GM18499 (cell line): ENCODE measurements around the gene TLL2.

ENCODE experiments used
- ATAC-seq: cut with Tn5 transposase; IDR thresholded peaks from one replicate; pipeline ENCODE4 v1.9.1; 2021; ENCODE audit warnings: moderate number of reproducible peaks; ENCODE audit not compliant: insufficient read depth, unreplicated experiment

Gene TLL2

GRCh38 chr10:96338279-96338925 lies 175.3 kb downstream of the TLL2 start:
- ATAC-seq, result no peak

DNA sequence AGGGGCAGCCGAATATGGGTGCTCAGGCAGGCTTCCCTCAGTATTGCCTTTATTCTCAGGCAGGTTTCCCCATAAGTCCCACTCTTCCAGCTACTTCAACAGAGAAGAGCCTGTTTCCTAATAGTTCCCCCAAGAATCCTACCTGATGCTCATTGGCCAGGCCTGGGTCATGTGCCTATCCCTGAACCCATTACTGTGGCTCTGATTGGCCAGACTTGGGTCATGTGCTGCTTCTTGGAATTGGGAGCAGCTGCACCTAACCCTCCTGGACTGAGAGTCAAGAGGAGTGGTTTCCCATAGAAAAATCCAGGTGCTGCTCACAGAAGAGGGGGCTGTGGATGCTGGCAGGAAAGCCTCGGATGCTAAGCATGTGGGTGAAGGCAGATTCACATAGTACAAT lies 176.6 kb downstream of the TLL2 start:
- ATAC-seq, result no peak

GRCh38 chr10:96334616-96335526 lies 178.9 kb downstream of the TLL2 start:
- ATAC-seq, result no peak

- ATAC-seq, result no peak
Observed at GRCh38 chr10:96333101-96333500, 180.6 kb downstream of the TLL2 start.

DNA sequence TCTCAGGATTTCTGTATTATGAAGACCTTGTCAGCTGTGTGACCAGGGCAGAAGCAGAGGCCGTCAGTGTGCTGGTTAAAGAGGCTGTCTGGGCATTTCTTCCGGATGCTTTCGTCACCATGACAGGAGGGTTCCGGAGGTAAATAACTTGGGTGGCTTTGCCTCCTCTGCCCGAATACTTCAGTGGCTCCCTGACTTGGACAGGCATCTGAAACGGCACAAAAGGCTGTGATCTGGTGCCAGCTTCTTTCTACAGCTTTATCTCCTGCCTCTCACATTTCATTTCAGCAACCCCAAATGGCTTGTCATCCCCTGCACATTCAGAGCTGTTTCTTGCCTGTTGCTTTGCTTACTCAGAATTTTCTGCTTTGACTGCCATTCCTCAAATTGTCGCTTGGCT lies 186.3 kb downstream of the TLL2 start:
- ATAC-seq, result no peak

- peak; percentile 93 for ATAC-seq
Observed at GRCh38 chr10:96325719-96326373, 187.9 kb downstream of the TLL2 start.

GRCh38 chr10:96324447-96324846 lies 189.3 kb downstream of the TLL2 start:
- no peak for ATAC-seq

DNA sequence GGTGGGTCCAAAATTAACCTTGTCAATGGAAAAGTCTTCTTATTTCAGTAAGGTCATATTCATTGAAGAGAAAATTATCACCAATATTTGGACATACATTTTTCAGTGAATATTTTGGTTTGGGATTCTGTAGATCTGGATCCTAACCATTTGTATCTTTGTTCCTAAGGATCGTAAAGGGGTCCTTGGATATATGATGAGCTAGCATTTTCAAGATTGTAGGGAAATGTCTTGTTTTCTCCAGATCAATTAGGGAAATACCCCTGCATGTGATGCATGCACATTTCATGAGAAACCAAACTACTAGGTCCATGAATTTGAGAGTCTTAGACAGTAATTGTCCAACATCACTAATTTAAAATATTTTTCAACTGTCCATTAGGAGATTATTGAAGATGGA lies 191.5 kb downstream of the TLL2 start:
- ATAC-seq, result no peak

GRCh38 chr10:96321822-96322221 lies 191.9 kb downstream of the TLL2 start:
- no peak for ATAC-seq

DNA sequence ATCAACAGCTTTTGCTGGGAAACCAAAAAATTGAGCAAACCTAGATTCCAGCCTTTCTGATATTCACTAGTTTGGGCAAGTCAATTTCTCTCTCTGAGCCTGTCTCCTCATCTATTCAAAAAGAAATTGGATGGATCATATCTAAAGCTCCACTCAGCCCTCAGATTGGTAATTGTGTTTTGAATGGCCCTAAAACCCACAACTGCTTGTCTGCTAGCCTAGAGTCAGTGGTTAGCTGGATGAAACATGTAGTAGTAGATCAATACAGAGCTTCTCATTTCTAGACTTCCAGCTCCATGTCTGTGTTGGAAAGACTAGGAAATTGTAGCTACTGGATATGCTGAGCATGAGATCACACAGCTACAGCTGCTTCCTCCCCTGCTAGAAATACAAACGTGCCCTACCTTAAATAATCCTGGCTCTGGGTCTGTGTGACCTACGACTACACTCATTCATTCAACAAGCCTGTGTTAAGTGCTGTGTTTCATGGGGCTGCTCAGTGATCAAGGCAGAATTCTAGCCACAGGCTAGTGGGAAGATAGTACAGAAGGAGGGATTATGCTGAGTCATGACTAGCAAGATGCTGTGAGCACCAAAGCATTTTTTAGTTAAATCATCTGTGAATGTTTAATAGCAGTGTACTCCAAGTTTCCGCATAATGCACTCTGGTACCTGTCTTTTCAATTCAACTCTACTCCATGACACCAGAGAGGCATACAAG lies 193.8 kb downstream of the TLL2 start:
- ATAC-seq, result no peak

DNA sequence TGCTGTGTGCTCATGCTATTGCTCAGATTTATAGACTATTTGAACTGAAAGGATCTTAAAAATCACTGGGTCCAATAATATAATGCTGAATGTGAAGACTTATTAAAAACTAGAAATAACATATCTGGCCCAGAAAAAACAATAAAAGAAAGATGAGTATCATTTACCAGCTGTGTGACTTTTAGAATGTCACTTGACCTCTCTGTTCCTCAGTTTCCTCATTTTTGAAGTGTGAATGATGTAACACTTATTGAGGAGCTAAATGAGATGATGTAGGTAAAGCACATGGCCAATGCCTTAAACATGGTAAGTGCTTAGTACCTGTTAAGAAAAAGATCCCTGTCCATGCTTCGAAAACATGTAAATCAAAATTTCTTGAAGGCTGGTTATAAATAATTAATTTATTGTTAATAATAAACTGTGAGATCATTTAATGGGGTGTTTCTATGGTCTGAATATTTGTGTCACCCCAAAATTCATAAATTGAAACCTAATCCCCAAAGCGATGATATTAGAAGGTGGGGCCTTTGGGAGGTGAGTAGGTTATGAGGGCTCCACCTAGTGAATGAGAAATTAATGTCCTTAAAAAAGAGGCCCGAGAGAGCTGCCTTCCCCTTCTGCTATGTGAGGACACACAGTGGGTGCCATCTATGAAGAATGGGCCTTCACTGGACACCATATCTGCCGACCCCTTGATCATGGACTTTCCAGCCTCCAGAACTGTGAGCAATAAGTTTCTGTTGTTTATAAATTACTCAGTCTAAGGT lies 196.5 kb downstream of the TLL2 start:
- ATAC-seq, result no peak
